HG03521 (cell line): ENCODE measurements around the gene TUBGCP6.
"Not testable (repeated sequence)": the region's sequence is repeated elsewhere in the genome, so short reads cannot be mapped to it uniquely, and the experiment has no call there.

Source experiments
- ATAC-seq: cut with Tn5 transposase; IDR thresholded peaks from one replicate; pipeline ENCODE4 v1.9.1; 2021; ENCODE audit warnings: mild to moderate bottlenecking, moderate library complexity; ENCODE audit not compliant: unreplicated experiment

The TUBGCP6 gene

GRCh38 chr22:50171965-50172421 is 72.8 kb downstream of the TUBGCP6 start:
- no peak for ATAC-seq

DNA sequence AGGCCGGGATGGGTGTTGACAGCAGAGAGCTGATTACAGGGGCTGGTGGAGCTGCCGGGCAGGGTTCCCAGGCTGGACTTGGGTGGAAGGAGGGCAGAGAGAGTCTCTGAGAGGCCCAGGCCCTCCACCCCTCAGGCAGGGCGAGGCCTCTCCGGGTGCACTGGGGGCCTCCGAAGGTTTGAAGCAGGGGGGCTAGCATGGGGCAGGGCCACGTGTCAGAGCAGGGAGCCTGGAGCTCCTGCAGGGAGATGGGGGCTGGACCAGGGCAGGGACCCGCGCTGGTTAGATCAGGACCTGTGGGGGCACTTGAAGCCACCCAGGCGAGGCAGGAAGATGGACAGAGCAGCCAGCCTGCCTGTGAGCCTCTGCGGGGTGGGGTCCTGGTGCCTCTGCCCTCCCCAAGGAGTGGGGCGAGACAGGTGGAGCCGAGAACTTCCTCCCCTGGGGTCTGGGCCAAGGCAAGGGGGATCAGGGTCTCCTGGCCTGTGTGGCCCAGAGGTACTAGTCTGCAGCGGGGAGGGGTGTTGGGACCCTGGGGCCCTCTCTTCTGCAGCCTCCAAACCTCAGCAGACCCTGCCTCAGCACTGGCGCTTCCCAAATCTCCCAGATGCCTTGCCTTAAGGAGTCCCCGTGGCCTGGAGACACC is 73.4 kb downstream of the TUBGCP6 start:
- no peak for ATAC-seq

DNA sequence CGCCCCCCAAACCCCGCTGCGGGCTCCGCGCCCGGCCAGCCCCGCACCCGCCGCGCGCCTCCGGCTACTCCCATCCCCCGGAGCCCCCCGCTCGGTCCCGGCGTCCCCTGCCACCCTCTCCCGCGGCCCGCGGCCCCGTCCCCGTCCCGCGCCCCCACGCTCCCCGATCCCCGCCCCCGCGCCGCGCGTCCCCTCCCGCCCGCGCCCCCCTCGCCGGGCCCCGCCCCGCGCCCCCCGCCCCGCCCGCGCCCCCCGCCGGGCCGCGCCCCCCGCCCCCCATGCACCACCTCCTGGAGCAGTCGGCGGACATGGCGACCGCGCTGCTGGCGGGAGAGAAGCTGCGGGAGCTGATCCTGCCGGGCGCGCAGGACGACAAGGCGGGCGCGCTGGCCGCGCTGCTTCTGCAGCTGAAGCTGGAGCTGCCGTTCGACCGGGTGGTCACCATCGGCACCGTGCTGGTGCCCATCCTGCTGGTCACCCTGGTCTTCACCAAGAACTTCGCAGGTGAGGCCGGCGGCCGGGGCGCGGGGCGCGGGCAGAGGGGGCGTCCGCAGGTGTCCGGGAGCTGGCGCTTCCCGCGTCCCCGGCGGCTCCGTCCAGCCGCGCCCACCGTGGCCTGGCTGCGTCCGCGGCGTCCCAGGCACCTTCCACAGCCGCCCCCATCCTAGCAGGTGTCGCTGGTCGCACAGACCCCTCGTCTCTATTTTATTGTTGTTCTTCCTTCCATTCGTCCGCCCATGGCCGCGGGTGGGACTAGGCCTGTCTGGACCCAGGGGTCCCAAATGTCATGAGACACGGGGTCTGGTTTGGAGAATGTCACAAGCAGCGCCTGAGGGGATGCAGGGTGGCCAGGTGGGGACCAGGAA is 74.1 kb downstream of the TUBGCP6 start, which contains the start of gene PANX2:
Gene PANX2 (plus strand): TSS at position 279 of the 866 bp plus-strand sequence. CDS start 0 bp downstream, at position 279.
- no peak for ATAC-seq

- ATAC-seq = no peak
Measured at GRCh38 chr22:50169774-50170341, 75.0 kb downstream of the TUBGCP6 start.

GRCh38 chr22:50169181-50169759 is 75.6 kb downstream of the TUBGCP6 start:
- no peak for ATAC-seq

DNA sequence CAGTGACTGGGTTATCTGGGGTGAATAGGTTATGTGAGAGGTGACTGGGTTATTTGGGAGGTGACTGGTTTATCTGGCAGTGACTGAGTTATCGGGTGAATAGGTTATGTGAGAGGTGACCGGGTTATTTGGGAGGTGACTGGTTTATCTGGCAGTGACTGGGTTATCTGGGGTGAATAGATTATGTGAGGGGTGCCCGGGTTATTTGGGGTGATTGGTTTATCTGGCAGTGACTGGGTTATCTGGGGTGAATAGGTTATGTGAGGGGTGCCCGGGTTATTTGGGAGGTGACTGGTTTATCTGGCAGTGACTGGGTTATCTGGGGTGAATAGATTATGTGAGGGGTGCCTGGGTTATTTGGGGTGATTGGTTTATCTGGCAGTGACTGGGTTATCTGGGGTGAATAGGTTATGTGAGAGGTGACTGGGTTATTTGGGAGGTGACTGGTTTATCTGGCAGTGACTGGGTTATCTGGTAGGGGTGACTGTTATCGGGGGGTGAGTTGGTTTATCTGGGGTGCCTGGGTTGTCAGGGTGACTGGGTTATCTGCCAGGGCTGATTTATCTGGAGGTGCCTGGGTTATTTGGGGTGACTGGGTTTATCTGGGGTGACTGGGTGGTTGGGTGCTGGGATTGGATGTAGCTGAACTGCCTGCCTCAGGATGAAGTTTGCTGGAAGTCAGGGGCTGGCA is 76.2 kb downstream of the TUBGCP6 start:
- not testable (repeated sequence) for ATAC-seq

GRCh38 chr22:50167689-50168489 is 76.9 kb downstream of the TUBGCP6 start:
- no peak for ATAC-seq
